Fibroblast of lung (primary cell): ENCODE data around the gene NEO1. TPM values are rescaled to one million over a fixed set of nuclear protein-coding genes. Genes with fewer than 3 reads are reported as not detected.

Source experiments
- DNase-seq, 2 donors: peaks; one replicate each; pipeline versions ENCODE4 v3.0.0 to v3.0.0-alpha.2; 2010; ENCODE audit warnings: low read depth in 2 of 2
- H2AFZ ChIP-seq: 2 replicates; pipeline ENCODE4 v1.5.1; 2012; ENCODE audit warnings: low read length, control low read depth, inconsistent platforms
- H3K27ac ChIP-seq: 2 replicates; pipeline ENCODE4 v1.5.1; 2011; ENCODE audit warnings: low read length, control low read depth; ENCODE audit not compliant: insufficient read depth
- H3K27me3 ChIP-seq: 2 replicates; pipeline ENCODE4 v1.5.1; 2011; ENCODE audit warnings: mild to moderate bottlenecking, low read length; ENCODE audit not compliant: control insufficient read depth, insufficient read depth
- H3K36me3 ChIP-seq: 2 replicates; pipeline ENCODE4 v1.5.1; 2011; ENCODE audit warnings: low read length; ENCODE audit not compliant: control insufficient read depth, insufficient read depth
- H3K4me1 ChIP-seq: 2 replicates; pipeline ENCODE4 v1.5.1; 2011; ENCODE audit warnings: low read length; ENCODE audit not compliant: control insufficient read depth, insufficient read depth; ENCODE audit errors: extremely low read depth
- H3K4me2 ChIP-seq: 2 replicates; pipeline ENCODE4 v1.5.1; 2011; ENCODE audit warnings: low read length, control low read depth; ENCODE audit not compliant: insufficient read depth; ENCODE audit errors: extremely low read depth
- H3K4me3 ChIP-seq, 4 experiments: fragments of 200-600 bp in 1 of 4; sonication (generic) in 1 of 4; replicated peaks in 1 of 4; 2 replicates each; pipeline ENCODE4 v1.5.1; 2011 to 2016; ENCODE audit warnings: low read length in 4 of 4, low read depth in 3 of 4, mild to moderate bottlenecking in 3 of 4, control low read depth in 2 of 4, inconsistent platforms in 1 of 4, mixed read lengths in 1 of 4; ENCODE audit not compliant: insufficient read depth in 1 of 4; ENCODE audit errors: control extremely low read depth in 1 of 4
- H3K79me2 ChIP-seq: 2 replicates; pipeline ENCODE4 v1.5.1; 2012; ENCODE audit warnings: mild to moderate bottlenecking, low read length, inconsistent platforms; ENCODE audit not compliant: control insufficient read depth, insufficient read depth
- H3K9ac ChIP-seq: 2 replicates; pipeline ENCODE4 v1.5.1; 2011; ENCODE audit warnings: mild to moderate bottlenecking, low read length, control low read depth; ENCODE audit not compliant: insufficient read depth
- H3K9me3 ChIP-seq: 2 replicates; pipeline ENCODE4 v1.5.1; 2012; ENCODE audit warnings: low read depth, low read length; ENCODE audit not compliant: control insufficient read depth, insufficient read depth
- H4K20me1 ChIP-seq: 2 replicates; pipeline ENCODE4 v1.5.1; 2011; ENCODE audit warnings: low read length; ENCODE audit not compliant: control insufficient read depth, insufficient read depth; ENCODE audit errors: extremely low read depth
- CTCF ChIP-seq, 2 donors: IDR thresholded peaks in 1 of 2; conservative IDR thresholded peaks in 1 of 2; 1 replicate in 1 of 2; 2 replicates in 1 of 2; pipeline ENCODE4 v1.5.1; 2011 to 2012; ENCODE audit warnings: low read length in 2 of 2, control low read depth in 1 of 2, inconsistent platforms in 1 of 2, low read depth in 1 of 2, mild to moderate bottlenecking in 1 of 2
- EZH2 ChIP-seq: IDR thresholded peaks from 2 replicates; pipeline ENCODE4 v1.5.1; 2012; ENCODE audit warnings: low read length, control low read depth, mild to moderate bottlenecking; ENCODE audit errors: missing control alignments
- polyA plus RNA-seq, 2 donors: library from polyadenylated mRNA; depleted of rRNA in 1 of 2; stranded (reverse) in 1 of 2; unstranded in 1 of 2; fragments of >200 nt; gene quantifications; 2 replicates each; pipeline ENCODE4 v1.2.1, GENCODE V29; 2011 to 2012; ENCODE audit warnings: missing spikeins in 1 of 2
- total RNA-seq: library from RNA; depleted of rRNA; stranded (reverse); fragments of >200 nt; gene quantifications from 2 replicates; pipeline ENCODE4 v1.2.1, GENCODE V29; 2014

NEO1 gene
- total and polyA plus RNA-seq, 2 donors (not counting 1 experiment from before 2014, with no cell fraction given): 6.2 to 19.3 TPM

GRCh38 chr15:73033611-73034010 lies 18.7 kb upstream of the NEO1 start:
- no peaks in the 10 kb centered on the region for H3K36me3 ChIP-seq
- no peaks in the 10 kb centered on the region for H3K79me2 ChIP-seq
- no peaks in the 10 kb centered on the region for H3K9me3 ChIP-seq
- TF ChIP-seq EZH2 (no peak), CTCF (conservative IDR thresholded peaks at IDR 0.05 in 1 of 2, IDR thresholded peaks at IDR 0.05 in 1 of 2; ENCODE audit: low read depth in 1 of 2, low read length in 2 of 2) (no peak)
- H3K27ac ChIP-seq: no peak overlapping the region
- no peak overlapping the region for H3K9ac ChIP-seq
- H3K4me3 ChIP-seq: no peak overlapping the region
- H2AFZ ChIP-seq: no peak overlapping the region
- no peaks in the 10 kb centered on the region for H3K4me1 ChIP-seq
- DNase-seq: no peak
- no peaks in the 10 kb centered on the region for H4K20me1 ChIP-seq
- H3K4me2 ChIP-seq: no peak overlapping the region
- H3K27me3 ChIP-seq: peaks cover 3% of the 10 kb centered on the region

- no peaks in the 10 kb centered on the region for H3K4me1 ChIP-seq
- peaks cover 3% of the 10 kb centered on the region for H3K27me3 ChIP-seq
- TF ChIP-seq EZH2 (no peak), CTCF (conservative IDR thresholded peaks at IDR 0.05 in 1 of 2, IDR thresholded peaks at IDR 0.05 in 1 of 2; ENCODE audit: low read depth in 1 of 2, low read length in 2 of 2) (no peak)
- H3K27ac ChIP-seq: no peak overlapping the region
- H3K4me2 ChIP-seq: no peak overlapping the region
- no peaks in the 10 kb centered on the region for H3K9me3 ChIP-seq
- H4K20me1 ChIP-seq: no peaks in the 10 kb centered on the region
- H3K9ac ChIP-seq: no peak overlapping the region
- no peak overlapping the region for H2AFZ ChIP-seq
- no peaks in the 10 kb centered on the region for H3K79me2 ChIP-seq
- no peak for DNase-seq
- no peak overlapping the region for H3K4me3 ChIP-seq
- H3K36me3 ChIP-seq: no peaks in the 10 kb centered on the region
Measured at GRCh38 chr15:73034221-73034620, 18.0 kb upstream of the NEO1 start.

- Histone ChIP-seq H4K20me1 (no peaks in the 10 kb centered on the region), H3K9me3 (no peaks in the 10 kb centered on the region), H3K4me3 (no peak overlapping the region), H3K9ac (no peak overlapping the region), H3K4me2 (no peak overlapping the region), H3K4me1 (no peaks in the 10 kb centered on the region), H3K27me3 (peaks cover 3% of the 10 kb centered on the region), H3K27ac (no peak overlapping the region), H3K36me3 (no peaks in the 10 kb centered on the region), H2AFZ (no peak overlapping the region), H3K79me2 (no peaks in the 10 kb centered on the region)
- no peak for DNase-seq
- TF ChIP-seq EZH2 (no peak), CTCF (conservative IDR thresholded peaks at IDR 0.05 in 1 of 2, IDR thresholded peaks at IDR 0.05 in 1 of 2; ENCODE audit: low read depth in 1 of 2, low read length in 2 of 2) (no peak)
Measured at GRCh38 chr15:73035221-73035620, 17.0 kb upstream of the NEO1 start.
